WTC11 (cell line): ENCODE data around the gene PRLR.

Source experiments
- CREM ChIP-seq: sonication (generic); formaldehyde crosslinking; IDR thresholded peaks from 2 replicates; pipeline ENCODE4 v1.8.1; 2022; ENCODE audit warnings: mild to moderate bottlenecking, missing genetic modification reagents, moderate library complexity
- CTCF ChIP-seq: fragments of 200-600 bp; IDR thresholded peaks from 2 replicates; pipeline ENCODE4 v1.8.0; 2022; ENCODE audit warnings: antibody characterized with exemption
- IRF1 ChIP-seq: sonication (generic); formaldehyde crosslinking; IDR thresholded peaks from 2 replicates; pipeline ENCODE4 v1.8.0; 2023; ENCODE audit warnings: missing genetic modification reagents

DNA sequence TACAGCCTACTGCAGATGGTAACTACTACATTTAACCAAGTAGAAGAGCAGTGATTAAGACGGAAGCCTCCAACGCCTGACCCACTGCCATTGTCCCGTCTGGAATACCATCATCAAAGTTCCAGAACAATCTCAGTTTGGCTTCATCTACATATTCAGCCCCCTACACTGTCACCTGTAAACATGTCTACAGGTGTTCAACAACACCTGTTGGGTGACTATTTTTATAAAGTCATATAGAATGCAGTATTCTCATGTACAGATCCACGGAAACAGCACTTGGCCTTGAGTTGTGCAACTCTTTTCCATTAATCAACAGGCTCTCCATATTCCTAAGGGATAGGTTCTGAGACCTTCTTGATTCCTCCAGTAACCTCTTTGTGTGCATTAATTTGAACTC is 129.3 kb downstream of the PRLR start:
- no peak for TF ChIP-seq CREM
- TF ChIP-seq CTCF: no peak
- TF ChIP-seq IRF1 (CRISPR knock-in tag): no peak
